ENCODE results near the gene POM121L12.

Gene POM121L12

GRCh38 chr7:53001221-53001620, 34.2 kb upstream of the POM121L12 start:
- no peak for TF ChIP-seq REST (IDR thresholded peaks at IDR 0.05; ENCODE audit: insufficient replicate concordance, low read depth)
- no peak for TF ChIP-seq SPI1 (IDR thresholded peaks at IDR 0.05; ENCODE audit: borderline replicate concordance, low read depth)
- TF ChIP-seq POLR2AphosphoS5 (IDR thresholded peaks at IDR 0.05; ENCODE audit: low read depth) = no peak
- no peak for TF ChIP-seq GABPA (IDR thresholded peaks at IDR 0.05; ENCODE audit: low read depth)
- no peak for TF ChIP-seq CTCF (IDR thresholded peaks at IDR 0.05; ENCODE audit: insufficient read depth, low read length)
- no peak overlapping the region for H3K27ac ChIP-seq (replicated peaks)
- H3K4me3 ChIP-seq (replicated peaks; ENCODE audit: insufficient read depth, low read length) = no peak overlapping the region
- DNase-seq (ENCODE audit: low read depth in 1 of 2, low spot score in 1 of 2) = no peak
- H3K27me3 ChIP-seq (ENCODE audit: insufficient read depth, poor library complexity, severe bottlenecking) = no peaks in the 10 kb centered on the region

- no peak for DNase-seq (ENCODE audit: low read depth in 1 of 2, low spot score in 1 of 2)
- H3K4me3 ChIP-seq (replicated peaks; ENCODE audit: insufficient read depth, low read length) = no peak overlapping the region
- no peaks in the 10 kb centered on the region for H3K27me3 ChIP-seq (ENCODE audit: insufficient read depth, poor library complexity, severe bottlenecking)
- no peak overlapping the region for H3K27ac ChIP-seq (replicated peaks)
- TF ChIP-seq SPI1 (IDR thresholded peaks at IDR 0.05; ENCODE audit: borderline replicate concordance, low read depth) (no peak), CTCF (IDR thresholded peaks at IDR 0.05; ENCODE audit: insufficient read depth, low read length) (no peak), REST (IDR thresholded peaks at IDR 0.05; ENCODE audit: insufficient replicate concordance, low read depth) (no peak), POLR2AphosphoS5 (IDR thresholded peaks at IDR 0.05; ENCODE audit: low read depth) (no peak), GABPA (IDR thresholded peaks at IDR 0.05; ENCODE audit: low read depth) (no peak)
Observed at GRCh38 chr7:53002389-53002788, 33.0 kb upstream of the POM121L12 start.

GRCh38 chr7:53003653-53004445, 31.6 kb upstream of the POM121L12 start:
- TF ChIP-seq SPI1 (IDR thresholded peaks at IDR 0.05; ENCODE audit: borderline replicate concordance, low read depth) (no peak), POLR2AphosphoS5 (IDR thresholded peaks at IDR 0.05; ENCODE audit: low read depth) (no peak), GABPA (IDR thresholded peaks at IDR 0.05; ENCODE audit: low read depth) (no peak)
- no peak for DNase-seq (ENCODE audit: low read depth in 1 of 2, low spot score in 1 of 2)

GRCh38 chr7:53013925-53014324, 21.5 kb upstream of the POM121L12 start:
- Histone ChIP-seq H3K27ac (replicated peaks) (no peak overlapping the region), H3K27me3 (ENCODE audit: insufficient read depth, poor library complexity, severe bottlenecking) (no peaks in the 10 kb centered on the region), H3K4me3 (replicated peaks; ENCODE audit: insufficient read depth, low read length) (no peak overlapping the region)
- no peak for DNase-seq (ENCODE audit: low read depth in 1 of 2, low spot score in 1 of 2)
- TF ChIP-seq CTCF (IDR thresholded peaks at IDR 0.05; ENCODE audit: insufficient read depth, low read length) = no peak
- TF ChIP-seq GABPA (IDR thresholded peaks at IDR 0.05; ENCODE audit: low read depth) = no peak
- no peak for TF ChIP-seq SPI1 (IDR thresholded peaks at IDR 0.05; ENCODE audit: borderline replicate concordance, low read depth)
- no peak for TF ChIP-seq POLR2AphosphoS5 (IDR thresholded peaks at IDR 0.05; ENCODE audit: low read depth)
- TF ChIP-seq REST (IDR thresholded peaks at IDR 0.05; ENCODE audit: insufficient replicate concordance, low read depth) = no peak

More at GRCh38 chr7:53003653-53004445, 31.6 kb upstream of the POM121L12 start:
- no peaks in the 10 kb centered on the region for H3K27me3 ChIP-seq (ENCODE audit: insufficient read depth, poor library complexity, severe bottlenecking)
- H3K27ac ChIP-seq (replicated peaks) = no peak overlapping the region
- H3K4me3 ChIP-seq (replicated peaks; ENCODE audit: insufficient read depth, low read length) = no peak overlapping the region
